NK-92 treated with Interleukin-12 subunit alpha and Interleukin-12 subunit beta, amount 100 ng/mL, for 24 hours (cell line): Measurements from ENCODE around the gene LAMC1.

Experiments
- DNase-seq: peaks from one replicate; lab custom pipeline; 2025; lab: John Stamatoyannopoulos, UW

Gene LAMC1

DNA sequence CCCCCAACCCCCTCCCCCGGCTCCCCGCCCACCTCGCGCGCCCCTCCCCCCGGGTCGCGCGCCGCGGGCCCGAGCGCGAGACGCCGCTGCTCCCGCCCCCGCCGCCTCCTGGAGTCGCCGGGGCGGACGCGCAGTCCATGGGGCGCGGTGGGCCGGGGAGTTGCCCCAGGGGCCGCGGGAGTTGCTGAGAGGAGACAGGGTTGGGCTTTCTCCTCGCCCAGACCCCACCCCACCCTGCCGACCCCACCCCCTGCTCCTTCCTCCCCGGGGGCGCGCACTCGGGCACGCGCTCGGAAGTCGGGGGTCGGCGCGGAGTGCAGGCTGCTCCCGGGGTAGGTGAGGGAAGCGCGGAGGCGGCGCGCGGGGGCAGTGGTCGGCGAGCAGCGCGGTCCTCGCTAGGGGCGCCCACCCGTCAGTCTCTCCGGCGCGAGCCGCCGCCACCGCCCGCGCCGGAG lies at the start of gene LAMC1:
Gene LAMC1, plus strand, starts transcription at position 275 of the 455 bp plus-strand sequence. CDS start 297 bp downstream, outside the sequence.
- DNase-seq: no peak

DNA sequence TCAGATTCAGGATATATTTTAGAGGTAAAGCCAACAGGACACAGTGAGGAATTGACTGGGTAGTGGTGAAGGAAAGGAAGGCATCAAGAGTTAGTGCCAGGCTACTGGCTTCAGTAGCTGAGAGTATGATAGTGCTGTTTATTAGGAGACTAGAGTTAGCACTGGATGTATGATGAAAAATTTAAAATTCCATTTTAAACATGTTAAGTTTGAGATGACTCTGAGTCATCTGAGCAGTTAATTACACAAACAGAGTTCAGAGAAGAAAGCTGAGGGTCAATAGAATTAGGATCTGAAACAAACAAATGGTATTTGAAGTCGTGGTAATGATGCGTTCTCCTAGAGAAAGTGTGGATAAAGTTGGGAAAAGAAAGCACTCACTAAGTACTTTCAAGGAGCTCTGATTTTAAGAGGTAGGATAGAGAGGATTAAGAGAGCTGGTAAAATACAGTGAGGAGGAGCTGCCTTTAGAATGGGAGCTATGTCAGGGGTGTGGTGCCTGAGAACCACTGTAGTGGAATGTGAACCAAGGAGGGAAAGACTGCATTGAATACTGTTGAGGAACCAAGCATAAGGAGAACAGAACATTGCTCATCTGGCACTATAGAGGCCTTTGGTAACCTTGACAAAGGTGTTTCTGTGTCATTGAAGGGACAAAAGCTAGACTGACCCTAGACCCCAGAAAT lies 48.6 kb upstream of the LAMC1 start:
- no peak for DNase-seq

GRCh38 chr1:182977480-182977879 lies 45.7 kb upstream of the LAMC1 start:
- no peak for DNase-seq

GRCh38 chr1:182978151-182978853 lies 44.9 kb upstream of the LAMC1 start:
- DNase-seq: no peak

DNA sequence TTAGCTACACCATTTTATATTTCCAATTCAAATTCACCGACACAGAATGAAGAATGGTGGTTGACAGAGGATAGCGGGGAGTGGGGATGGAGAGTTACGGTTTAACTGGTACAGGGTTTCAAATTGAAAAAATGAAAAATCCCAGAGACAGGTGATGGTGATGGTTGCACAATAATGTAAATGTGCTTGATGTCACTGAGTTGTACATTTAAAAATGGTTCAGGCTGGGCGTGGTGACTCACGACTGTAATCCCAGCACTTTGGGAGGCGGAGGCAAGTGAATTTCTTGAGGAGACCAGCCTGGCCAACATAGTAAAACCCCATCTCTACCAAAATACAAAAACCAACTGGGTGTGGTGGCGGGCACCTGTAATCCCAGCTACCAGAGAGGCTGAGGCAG lies 39.1 kb upstream of the LAMC1 start:
- no peak for DNase-seq

GRCh38 chr1:182984621-182985020 lies 38.6 kb upstream of the LAMC1 start:
- no peak for DNase-seq

GRCh38 chr1:182985876-182986275 lies 37.3 kb upstream of the LAMC1 start:
- no peak for DNase-seq

GRCh38 chr1:182990413-182991144 lies 32.6 kb upstream of the LAMC1 start:
- no peak for DNase-seq

- DNase-seq: no peak
These were observed 29.5 kb upstream of the LAMC1 start for GRCh38 chr1:182993746-182994145.

GRCh38 chr1:182995894-182996293 lies 27.3 kb upstream of the LAMC1 start:
- DNase-seq: no peak

- no peak for DNase-seq
These were observed 26.4 kb upstream of the LAMC1 start for GRCh38 chr1:182996816-182997215.

GRCh38 chr1:182998482-182998881 lies 24.7 kb upstream of the LAMC1 start:
- DNase-seq: no peak

DNA sequence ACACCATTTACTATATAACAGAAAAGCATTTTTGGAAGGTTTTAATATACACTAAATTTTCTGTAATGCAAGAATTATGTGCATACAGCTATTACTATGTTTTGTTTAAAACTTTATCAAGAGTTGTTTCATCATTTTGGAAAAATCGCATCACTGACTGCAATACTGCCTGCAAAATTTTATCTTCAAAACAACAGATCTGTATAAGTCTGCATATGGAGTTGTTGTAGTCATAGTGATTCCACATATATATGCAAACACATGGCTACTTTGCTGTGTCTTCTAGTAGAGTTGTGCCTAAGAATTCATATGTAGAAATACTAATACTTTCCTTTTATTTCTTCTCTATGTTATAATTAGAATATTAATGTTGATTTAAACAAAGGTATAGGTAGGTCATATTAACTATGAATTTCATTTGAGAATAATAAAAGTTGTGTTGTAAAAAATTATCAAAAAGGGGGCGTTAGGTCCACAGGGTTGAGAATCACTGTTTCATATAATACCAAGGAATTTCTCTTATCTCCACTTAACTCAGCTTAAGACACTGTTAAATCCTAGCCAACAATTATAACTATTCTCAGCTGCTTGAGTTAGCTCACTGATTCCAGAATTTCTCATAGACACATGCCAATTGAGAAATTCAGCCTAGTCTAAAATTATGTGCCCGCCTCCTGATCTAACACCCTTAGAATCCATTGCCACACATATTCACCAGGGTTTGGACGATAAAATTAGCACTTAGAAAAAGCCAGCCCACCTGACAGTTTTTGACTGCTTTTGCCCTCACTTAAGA lies 22.9 kb upstream of the LAMC1 start:
- DNase-seq: no peak

GRCh38 chr1:183002267-183002666 lies 21.0 kb upstream of the LAMC1 start:
- no peak for DNase-seq

DNA sequence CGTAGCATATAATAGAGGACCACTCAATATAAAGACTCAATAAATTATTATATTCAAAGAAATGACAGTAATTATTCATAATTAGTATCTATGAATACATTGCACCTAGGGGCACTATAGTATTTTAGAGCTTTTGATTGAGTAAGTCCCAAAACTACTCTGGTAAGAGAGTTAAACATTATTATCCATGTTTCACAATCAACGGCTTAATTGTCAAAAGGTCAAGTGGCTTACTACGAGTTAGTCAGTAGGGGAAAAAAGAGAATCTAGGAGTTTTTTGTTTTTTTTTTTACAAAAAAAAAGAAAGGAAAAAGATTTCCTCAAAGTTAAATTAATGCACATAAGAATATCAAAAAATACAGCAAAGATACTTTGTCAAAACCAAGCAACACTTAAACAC lies 20.4 kb upstream of the LAMC1 start:
- no peak for DNase-seq

- no peak for DNase-seq
These were observed 20.0 kb upstream of the LAMC1 start for GRCh38 chr1:183003203-183003602.

DNA sequence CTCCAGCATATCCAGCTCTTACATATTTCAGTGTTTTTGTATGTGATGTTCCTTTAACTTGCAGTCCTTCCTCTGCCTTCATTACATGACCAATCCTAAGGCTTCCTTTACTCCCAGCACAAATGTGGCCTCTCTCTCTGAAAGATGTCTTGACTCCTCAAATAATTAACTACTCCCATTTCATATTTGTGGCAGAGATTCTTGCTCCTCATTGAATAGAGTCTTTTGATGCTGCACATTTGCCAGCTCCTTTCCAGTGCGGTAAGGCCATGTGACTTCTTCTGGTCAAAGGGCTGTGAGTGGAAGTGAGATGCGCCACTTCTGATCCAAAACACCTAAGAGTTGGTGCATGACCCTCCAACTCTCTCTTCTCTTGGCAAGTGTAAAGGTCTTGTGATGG lies 19.1 kb upstream of the LAMC1 start:
- no peak for DNase-seq

- no peak for DNase-seq
These were observed 11.4 kb upstream of the LAMC1 start for GRCh38 chr1:183011859-183012258.

DNA sequence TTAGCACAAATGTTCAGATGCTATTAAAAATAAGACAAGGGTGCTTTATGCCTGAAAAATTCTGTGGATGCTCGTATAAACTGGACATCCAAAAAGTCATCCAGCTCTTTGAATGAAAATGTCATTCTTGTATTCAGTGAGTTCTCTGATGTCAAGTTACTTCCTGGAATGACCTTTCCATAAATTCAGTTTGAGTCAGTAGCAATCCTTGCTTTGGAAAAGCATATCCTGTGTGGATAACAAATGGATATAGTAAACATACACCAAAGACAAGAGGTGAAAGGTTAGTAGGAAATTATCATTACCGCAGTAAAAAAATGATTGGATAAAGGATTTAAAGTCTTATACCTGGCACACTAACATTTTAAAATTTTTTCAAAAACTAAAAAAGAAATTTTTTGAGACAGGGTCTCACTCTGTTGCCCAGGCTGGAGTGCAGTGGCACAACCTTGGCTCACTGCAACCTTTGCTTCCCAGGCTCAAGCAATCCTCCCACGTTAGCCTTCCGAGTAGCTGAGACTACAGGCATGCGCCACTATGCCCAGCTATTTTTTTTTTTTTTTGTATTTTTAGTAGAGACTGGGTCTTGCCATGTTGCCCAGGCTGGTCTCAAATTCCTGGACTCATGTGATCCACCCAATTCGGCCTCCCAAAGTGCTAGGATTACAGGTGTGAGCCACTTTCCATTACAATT lies 10.8 kb upstream of the LAMC1 start:
- DNase-seq: no peak

GRCh38 chr1:183019139-183019740 lies 4.0 kb upstream of the LAMC1 start:
- DNase-seq: no peak

GRCh38 chr1:183019860-183020259 lies 3.4 kb upstream of the LAMC1 start:
- no peak for DNase-seq
